DMS153 (cell line): Measurements from ENCODE around the gene FICD.
A peak's percentile ranks its signal among the peaks of the same experiment; 100 is the strongest.
"Not testable (repeated sequence)": the region's sequence is repeated elsewhere in the genome, so short reads cannot be mapped to it uniquely, and the experiment has no call there.

Source experiments
- DNase-seq: peaks from one replicate; lab custom pipeline; 2025; lab: John Stamatoyannopoulos, UW

The FICD gene

DNA sequence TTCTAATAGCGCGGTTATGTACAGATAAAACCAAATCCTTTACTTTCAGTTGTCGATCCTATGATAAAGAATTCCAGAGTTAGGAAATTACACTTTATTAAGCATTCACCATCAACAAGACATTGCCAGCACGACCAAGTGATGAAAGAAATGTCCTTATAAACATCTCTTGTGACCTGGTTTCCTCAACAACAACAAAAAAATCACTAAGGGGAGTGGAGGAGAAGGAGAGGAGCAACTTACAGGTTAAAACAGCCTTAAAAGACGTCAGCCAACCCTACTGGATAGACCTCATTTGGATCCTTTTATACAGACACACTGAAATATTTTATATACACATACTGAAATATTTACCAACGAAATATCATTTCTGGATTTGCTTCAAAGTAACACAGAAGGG lies 23.1 kb downstream of the FICD start:
- DNase-seq: no peak

- DNase-seq: no peak
These were observed 23.6 kb downstream of the FICD start for GRCh38 chr12:108538616-108539195.

GRCh38 chr12:108542320-108542719 lies 27.2 kb downstream of the FICD start:
- DNase-seq: no peak

- no peak for DNase-seq
These were observed 28.6 kb downstream of the FICD start for GRCh38 chr12:108543652-108544051.

GRCh38 chr12:108547686-108548085 lies 32.6 kb downstream of the FICD start:
- no peak for DNase-seq

DNA sequence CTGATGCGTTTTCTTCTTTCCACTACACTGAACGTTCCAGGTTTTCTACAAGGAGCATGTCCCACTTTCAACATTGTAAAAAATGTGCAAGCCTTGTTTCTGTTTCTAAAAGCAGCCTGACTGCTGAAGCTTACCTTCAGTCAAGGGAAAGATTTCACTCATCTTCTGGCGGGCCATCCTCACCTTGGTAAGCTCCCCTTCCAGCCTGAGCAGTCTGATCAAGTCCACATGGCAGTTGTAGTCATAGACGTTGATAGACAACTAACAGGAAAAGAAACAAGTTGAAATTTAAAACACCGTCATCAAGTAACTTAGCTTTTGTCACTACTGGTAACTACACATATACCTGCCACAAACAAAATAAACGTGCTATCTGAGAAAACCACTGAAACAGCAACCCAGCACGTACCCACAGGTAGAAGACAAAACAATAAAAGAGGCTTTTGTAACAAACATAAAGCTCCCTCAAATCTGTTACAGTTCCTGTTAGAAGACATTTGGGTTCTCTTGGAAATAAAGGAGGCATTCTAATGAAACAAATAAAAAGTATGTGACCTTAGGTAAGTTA lies 34.0 kb downstream of the FICD start:
- DNase-seq: no peak

DNA sequence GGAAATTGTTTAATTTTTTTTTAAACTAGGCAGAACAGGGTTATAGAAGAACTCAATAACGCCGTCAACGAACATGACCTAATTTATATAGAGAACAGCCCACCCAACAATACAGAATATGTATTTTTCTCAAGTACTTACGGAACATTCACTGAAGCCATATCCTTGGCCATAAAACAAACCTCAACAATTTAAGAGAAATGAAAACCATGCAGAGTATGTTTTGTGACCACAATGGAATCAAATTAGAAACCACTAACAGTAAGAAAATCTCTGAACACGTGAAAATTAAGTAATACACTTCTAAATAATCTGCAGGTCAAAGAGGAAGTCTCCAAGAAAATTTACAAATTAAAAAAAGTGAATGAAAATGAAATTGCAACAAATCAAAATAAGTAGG lies 36.5 kb downstream of the FICD start:
- no peak for DNase-seq

DNA sequence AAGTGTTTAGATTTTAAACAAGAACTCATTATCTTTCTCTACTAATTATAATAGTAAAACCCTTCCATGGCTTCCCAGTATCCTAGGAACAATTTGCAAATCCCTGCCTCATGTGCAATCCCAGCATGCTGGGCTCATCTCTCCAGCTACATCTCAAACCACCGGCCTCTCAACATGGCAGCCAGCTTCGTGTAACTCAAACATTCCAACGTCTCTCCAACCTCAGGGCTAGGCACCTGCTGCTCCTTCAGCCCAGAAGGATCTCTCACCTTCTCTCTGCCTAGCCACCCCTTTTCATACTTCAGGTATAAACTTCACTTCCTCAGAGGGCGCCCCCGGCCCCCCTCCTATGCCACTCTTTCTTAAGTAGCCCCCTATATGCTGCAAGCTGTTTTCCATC lies 38.7 kb downstream of the FICD start:
- no peak for DNase-seq

DNA sequence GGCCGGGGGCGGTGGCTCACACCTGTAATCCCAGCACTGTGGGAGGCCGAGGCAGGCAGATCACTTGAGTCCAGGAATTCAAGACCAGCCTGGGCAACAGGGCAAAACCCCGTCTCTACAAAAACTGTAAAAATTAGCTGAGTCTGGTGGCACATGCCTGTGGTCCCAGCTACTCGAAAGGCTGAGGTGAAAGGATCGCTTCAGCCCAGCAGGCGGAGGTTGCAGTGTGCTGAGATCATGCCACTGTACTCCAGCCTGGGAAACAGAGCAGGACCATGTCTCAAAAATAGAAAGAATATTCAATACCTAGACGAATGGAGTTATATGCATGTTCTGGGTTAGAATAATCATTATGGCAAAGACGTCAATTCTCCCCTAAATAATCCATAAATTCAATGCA lies 40.3 kb downstream of the FICD start:
- DNase-seq: not testable (repeated sequence)

GRCh38 chr12:108559007-108559655 lies 44.1 kb downstream of the FICD start:
- DNase-seq: no peak

GRCh38 chr12:108559748-108560147 lies 44.7 kb downstream of the FICD start:
- DNase-seq: no peak

GRCh38 chr12:108560321-108560721 lies 45.2 kb downstream of the FICD start:
- no peak for DNase-seq

DNA sequence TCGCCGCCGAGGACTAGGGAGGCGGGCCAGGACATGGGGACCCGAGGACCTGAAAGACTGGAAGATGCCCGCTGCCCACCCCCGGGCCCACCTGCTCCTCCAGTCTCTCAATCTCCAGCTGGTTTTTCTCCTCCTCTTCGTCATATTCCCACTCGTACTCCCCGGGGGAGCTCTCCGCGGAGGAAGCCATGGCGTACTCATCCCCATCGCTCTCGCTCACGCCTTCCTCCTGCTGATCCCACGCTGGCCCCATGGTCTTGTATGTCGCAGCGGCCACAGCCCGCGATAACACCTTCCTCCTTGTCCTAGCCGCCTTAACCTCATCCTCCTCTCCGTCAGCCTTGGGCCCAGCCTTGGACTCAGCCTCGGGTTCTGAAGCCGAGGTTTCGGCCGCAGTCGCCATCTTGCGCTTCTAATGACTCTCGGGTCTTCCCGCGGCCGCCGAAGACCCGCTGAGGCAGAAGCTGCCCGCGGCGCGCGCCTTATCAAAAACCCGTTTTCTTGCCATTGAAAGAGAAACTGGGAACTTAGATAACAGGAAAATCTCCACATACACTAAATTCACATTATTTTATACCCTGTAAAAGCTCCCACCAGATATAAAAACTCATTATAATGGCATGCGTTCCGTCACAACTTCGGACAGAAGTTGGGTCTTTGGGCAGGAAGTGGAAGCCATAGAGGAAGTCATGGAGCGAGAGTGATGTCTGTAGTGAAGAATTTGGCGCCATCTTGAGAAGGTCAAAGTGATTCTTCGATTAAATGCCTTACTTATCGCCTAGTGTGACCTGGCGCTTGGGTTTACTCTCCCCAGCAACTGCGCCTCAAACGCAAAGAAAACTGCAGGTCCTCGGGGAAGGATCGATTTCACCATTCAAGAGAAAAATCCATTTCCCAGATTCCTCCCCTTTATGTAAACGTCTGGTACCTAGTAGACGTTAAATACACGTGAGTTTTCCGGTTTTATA lies 46.0 kb downstream of the FICD start, which contains the start of gene SART3:
Gene SART3 (minus strand): TSS at position 422 of the 968 bp plus-strand sequence. CDS start 19 bp downstream, at position 403.
- peak; percentile 86 for DNase-seq

GRCh38 chr12:108561852-108562347 lies 46.8 kb downstream of the FICD start:
- DNase-seq: no peak

- peak; percentile 94 for DNase-seq
These were observed 47.5 kb downstream of the FICD start, which contains the start of gene ISCU for GRCh38 chr12:108562348-108563135. TSS of gene ISCU (plus strand) at chr12:108562596. CDS start at chr12:108562623, 27 bp downstream.

DNA sequence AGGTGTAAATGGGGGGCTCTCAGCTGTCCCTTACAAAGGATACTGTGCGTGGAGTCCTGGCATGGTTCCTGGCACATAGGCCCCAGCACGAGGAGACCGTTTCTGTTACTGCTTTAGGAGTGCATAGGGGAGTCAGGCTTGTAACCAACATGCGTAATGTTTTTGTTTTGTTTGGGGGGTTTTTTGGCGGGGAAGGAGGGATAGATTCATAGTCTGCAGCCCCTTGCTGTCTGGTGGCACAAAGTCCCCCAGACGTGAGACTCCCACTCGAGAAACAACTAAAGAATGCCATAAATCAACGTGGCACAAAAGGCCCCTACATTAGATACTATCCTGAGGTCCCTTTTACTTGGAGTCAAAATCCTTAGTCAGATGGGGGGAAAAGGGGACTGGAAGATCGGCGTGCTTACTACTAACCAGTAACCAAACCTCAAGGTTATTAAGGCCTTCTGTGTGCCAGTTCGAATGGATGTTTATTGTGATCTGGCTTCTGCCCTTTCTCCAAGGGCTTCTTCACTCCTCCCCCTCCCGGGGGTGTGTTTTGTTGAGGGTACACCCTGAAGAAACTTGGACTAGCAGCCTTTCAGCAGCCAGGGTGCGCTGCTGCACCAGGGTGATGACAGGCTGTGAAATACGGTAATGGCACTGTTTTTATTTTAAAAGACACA lies 48.2 kb downstream of the FICD start:
- peak; percentile 66 for DNase-seq

GRCh38 chr12:108563804-108564151 lies 48.7 kb downstream of the FICD start:
- no peak for DNase-seq

DNA sequence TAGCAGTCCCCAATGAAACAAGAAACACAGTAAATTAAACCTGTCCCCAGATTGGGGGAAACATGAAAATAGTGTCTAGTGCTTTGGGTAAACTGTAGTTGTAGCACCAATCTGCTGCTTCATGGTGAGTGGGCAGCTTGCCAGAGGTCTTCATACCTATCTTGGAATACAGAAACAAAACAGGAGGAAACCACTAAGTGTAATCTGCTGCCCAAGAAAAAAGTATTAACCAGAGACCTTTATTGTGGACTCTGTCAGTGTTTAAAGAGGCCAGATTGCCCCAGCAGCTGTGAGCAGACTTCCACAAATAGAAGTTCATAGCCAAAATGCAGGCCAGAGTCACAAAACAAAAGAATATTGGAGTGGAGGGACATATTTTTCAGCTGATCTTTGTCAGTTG lies 49.6 kb downstream of the FICD start:
- no peak for DNase-seq

DNA sequence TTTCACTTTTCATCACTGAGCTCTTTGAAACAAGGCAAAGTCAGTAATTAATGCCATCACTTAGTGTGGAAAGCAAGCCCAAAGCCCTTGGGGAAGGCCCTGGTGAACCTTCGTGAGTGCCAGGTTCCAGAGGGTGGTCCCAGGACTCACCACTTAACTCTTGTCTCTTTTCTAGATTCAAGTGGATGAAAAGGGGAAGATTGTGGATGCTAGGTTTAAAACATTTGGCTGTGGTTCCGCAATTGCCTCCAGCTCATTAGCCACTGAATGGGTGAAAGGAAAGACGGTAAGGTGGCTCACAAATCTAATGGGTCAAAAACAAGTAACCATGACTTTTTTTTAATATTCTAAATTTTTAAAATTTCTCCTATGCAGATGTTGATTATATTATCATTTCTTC lies 50.1 kb downstream of the FICD start:
- DNase-seq: no peak

DNA sequence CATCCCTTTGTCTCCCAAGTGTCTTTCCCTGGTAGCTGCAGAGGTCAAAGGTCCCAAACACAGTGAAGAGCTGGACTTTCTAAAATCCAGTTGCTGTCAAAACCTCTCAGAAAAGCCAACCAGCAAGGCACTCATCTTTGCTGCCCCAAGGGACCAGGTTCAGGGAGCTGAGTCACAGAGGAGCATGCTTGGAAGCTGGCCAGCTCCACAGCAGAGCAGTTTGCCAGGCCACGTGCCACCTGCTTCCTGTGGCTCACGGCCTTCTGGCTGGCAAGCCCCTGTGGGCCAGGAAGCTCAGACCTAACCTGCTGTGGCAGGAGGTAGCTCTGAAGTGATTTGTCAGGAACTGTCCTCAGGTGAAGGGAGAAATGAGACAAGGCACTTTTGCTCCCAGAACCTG lies 50.9 kb downstream of the FICD start:
- DNase-seq: peak; percentile 95

DNA sequence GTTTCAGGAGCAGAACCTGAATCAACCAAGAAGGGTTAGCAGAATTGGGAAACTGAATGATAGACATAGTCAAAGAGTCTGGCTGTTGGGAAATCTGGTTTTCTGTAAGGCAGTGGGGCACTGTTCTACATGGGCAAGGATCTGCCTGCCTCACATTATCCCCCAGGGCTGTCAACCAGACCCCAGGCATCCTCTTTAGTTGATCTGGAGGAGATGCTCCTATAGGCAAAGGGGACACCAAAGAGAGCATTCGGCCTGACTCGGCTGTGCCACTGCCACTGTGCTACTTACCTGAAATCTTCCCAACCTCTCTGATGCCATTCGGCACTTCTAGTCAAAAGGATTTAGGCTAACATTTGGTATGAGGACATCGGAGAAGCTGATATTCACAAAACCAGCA lies 51.4 kb downstream of the FICD start:
- no peak for DNase-seq
